Stimulated activated CD8-positive, alpha-beta memory T cell treated with anti-CD3 and anti-CD28 coated beads, Interleukin-7, amount 100 ng/mL, for 48 hours (primary cell): Measurements from ENCODE around the gene CLN6.
A peak's percentile ranks its signal among the peaks of the same experiment; 100 is the strongest.

ENCODE experiments used
- DNase-seq, 2 donors: peaks; one replicate each; pipeline ENCODE4 v3.0.0-alpha.2; 2020; ENCODE audit warnings: low read depth in 1 of 2; ENCODE audit errors: extremely low read depth in 1 of 2

Gene CLN6

DNA sequence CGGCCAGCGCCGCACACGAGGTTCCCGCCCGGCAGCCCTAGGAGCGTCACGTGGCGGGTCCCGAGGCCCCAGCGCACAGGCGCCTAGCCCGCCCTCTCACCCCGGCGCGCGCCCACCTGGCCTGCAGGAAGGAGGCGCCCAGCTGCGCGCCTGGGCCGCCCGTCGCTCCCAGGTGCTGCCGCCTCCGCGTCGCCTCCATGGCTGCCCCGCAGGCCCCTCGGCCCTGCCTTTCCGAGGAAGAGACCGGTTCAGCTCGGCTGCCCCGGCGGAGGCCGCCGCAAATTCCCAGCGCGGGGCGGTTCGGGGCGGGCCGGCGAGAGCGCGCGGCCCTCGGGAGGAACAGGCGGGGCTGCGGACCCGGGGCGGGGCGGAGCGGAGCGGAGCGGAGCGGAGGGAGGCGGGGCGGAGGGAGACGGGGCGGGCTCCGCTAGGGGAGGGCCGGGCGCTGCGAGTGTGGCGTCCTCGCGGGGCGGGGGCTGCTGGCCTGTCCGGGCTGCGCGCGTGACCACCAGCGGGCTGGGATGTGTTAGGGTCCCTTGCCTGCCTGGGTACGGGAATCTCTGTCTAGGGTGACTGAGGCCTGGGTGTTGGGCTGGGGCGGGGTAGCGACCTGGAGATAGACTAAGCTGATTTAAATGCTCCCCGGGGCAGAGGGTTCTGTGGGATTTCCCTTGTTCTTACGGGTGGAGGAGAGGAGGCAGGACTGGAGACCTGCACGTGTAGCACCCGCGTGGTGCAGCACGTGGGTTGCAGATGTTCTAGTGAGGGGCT is at the start of gene CLN6:
Gene CLN6 (minus strand): TSS at position 343 of the 771 bp plus-strand sequence. CDS start 144 bp downstream, at position 199.
- DNase-seq: peak; percentile 70 to 76

DNA sequence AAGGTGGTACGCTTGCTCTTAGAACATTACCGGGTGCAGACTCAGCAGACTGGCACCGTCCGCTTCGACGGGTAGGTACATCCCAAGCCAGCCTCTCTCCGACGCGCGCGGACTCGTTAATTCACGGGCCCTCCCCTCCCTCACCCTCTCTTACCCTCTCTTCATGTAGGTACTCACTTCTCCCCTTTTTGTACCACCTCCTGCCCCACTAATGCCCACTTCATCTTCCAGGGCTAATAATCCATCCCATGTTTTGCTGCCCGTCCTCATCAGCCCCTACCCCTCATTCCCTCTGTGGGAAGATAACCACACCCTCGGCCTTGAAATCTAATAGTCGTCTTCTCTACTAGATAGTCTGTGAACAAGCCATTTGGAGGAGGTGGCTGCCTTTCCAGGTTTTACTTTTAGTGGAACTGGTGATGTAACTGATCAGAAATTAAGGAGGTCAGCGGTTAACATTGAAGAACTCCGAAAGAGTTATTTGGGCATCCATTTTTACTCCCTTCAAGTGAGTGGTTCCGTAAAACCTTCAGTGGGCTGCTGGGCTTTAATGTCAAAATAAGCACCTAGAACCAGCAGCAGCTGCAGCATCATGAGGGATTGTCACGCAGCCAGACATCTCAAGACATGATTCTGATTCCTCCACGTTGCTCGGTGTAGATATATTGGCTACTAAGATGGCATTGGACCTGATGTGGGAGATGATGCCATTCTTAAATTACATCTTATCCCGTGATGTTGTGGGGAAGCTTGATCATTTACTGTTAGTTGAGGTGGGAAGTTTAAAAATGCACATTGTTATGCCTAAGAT is 49.3 kb upstream of the CLN6 start:
- no peak for DNase-seq

DNA sequence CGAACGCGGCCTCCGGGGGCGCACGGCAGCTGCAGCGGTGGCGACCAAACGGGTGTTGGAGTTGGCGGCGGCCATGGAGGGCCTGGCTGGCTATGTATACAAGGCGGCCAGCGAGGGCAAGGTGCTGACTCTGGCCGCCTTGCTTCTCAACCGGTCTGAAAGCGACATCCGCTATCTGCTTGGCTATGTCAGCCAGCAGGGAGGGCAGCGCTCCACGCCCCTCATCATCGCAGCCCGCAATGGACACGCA is 48.7 kb upstream of the CLN6 start:
- DNase-seq: peak in 1 of 2 donors; percentile 48

DNA sequence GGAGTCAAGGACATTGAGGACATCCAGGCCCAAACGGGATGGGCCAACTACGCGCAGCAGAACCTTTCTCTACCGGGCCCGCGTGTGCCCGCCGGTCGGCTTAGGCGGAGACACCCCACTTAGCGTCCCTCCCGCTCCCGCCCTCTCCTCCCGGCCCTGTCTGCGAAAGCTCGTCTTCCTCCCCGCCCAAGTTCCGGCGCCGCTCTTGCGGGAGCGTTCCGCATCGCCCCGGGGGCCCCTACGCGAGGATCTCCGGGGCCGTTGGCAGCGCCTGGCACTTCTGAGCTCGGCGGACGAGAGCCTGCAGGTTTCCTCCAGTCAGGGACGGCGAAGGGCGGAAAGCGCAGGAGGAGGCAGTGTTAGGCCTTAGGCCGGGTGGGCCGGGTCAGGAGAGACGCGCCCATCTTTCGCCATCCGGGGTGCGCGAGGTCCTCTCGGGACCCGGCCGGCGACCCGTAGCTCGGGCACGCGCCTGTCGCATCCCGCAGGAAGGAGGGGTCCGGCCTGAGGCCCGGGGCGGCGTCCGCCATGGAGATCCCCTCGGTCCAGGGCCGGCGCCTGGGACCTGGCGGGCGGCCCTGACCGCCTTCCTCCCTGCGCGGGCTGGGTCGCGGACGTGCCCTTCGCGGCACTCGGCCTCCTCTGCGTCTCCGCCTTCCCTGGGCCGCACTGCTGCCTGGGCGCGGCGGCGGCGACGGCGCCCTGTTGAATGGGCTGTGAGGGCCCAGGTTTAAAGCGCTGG is 48.2 kb upstream of the CLN6 start, which contains the start of gene FEM1B:
Gene FEM1B (plus strand): TSS at position 143 of the 742 bp plus-strand sequence. CDS start 673 bp downstream, outside the sequence.
- DNase-seq: peak; percentile 78 to 81

DNA sequence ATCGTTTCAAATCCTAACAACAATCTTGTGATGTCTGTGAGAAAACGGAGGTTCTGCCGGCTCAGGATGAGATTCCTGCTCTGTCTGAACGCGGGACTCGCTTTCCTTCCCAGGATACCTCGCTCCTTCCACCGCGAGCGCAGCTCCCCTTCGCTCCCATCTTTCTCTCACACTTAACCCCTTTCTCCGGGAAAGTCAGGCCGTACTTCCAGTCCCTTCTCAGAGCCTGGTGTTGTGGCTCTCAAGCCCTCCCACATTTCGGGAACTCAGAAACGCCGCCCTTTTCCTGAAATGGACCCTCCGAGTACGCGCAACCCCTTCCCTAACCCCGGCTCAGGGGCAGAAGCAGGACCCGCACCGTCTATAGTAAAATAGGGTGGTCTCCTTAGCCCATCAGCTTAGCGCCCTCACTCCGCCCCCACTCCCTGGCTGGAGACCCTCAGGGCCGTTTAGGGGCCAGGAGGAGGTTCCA is 47.6 kb upstream of the CLN6 start:
- no peak for DNase-seq

DNA sequence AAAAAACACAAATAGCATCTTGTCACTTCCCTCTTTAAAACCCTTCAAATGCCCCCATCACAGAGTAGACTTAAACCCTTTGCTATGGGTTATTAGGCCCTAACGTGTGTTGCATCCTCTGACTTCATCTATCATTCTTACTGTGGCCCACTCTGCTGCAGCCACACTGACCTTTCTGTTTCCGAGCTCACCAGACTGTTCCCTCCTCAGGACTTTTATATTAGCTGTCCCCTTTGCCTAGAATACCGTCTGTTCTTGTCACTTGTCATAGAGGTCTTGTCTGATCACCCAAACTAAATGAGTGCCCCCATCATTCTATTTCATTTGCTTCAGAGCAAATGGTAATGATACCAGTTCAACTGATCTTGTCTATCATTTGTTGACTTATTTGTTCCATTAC is 47.1 kb upstream of the CLN6 start:
- no peak for DNase-seq

DNA sequence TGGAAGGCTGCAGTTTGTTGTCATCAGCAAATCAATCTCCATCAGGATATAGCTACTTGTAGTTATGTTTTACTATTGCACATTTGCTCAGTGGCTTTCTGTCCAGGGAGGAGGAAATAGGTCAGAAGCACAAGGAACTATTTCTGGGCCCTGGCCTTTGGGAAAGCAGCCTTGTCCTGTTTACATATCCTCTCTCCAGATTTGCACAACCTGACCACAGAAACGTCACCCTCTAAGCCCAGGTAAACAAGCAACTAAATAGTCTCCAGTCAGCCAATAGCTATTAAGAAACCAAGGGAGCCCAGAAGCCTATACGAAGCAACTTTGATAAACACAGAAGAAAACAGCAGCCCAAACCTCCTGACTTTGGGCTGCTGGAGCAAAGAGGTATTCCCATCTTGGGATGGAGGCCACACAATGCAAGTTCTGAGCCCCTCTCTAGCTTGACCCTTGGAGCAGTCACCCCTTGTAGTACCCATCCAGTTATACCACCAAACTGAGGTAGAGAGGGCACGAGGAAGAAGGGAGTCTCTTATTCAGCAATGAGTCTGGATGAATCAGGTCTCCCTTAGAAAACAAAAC is 45.7 kb upstream of the CLN6 start:
- no peak for DNase-seq

DNA sequence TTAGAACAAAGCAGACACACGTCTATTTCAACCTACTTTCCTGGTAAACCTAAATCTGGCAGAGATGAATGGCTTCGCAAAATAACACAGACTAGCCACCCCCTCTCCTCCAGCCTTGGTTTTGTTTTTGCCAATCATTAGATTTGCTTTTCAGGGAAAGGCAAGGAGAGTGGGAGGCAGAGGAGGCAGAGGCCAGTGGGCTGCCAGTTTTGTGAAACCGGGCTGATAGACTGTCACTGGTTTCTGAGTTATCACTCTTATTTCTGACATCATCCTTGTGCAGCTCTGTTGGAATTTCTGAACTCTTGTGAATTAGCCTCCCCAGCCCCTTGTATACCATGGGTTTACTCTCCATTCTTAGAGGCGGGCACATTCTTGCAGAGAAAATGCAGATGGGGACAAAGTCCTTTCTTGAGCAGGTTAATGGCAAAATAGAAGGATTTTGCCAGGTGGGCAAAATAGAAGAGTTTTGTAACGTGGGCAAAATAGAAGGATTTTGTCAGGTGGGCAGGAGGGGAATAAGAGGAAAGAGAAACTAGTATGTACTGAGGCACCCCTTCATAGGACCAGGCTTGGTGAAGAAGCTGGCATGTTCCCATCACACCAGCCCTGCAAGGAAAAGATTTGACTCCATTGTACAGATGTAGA is 44.8 kb upstream of the CLN6 start:
- no peak for DNase-seq

DNA sequence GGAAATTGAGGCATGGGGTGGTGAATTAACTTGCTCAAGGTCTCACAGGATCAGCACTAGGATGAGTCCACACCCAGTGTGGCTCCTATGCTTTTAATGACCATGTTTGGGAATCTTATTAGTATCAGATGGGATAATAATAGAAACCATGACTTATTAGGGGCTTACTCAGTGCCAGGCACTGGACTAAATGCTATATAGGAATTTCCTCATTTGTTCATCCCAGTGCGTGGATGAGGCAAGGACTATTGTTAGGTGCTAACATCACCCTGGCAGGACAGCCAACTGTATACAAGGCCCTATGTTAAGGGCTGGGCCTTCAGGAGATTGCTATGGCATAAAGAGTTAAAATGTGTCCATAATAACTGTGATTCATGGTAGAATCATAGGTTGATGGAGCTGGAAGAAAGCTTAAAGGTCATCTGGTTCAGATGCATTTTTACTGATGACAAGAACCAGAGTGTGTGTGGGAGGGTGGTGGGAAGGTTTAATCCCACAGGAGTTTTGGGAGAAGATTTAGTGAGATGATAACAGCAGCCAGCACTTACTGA is 43.3 kb upstream of the CLN6 start:
- no peak for DNase-seq

DNA sequence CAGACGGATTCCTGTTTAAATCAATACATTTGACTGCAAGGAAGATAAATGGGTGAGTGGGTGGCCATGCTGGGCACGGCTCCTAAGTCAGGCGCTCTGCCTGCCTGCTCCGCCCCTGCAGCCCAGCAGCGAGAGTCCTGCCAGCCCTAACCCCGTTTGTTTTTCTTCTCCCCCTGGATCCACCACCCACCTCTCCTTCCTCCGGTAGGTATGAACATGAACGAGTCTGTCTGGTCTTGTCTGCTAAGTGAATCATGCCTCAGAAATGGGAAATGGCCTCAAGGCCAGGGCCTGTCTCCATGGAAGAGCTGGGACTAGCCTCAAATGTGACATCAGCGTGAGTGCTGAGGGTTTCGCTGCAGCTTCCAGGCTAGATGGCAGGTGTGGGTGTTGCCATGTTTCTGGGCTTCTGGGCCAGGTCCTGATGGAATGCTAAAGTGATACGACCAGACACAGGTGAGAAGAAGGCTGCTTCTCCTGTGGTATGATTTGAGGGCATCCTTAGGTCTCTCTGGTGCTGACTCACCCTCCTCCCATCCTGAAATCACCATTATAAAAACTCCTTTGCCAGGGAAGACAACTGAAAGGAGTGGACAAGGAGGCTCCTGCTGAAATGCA is 42.4 kb upstream of the CLN6 start:
- no peak for DNase-seq

DNA sequence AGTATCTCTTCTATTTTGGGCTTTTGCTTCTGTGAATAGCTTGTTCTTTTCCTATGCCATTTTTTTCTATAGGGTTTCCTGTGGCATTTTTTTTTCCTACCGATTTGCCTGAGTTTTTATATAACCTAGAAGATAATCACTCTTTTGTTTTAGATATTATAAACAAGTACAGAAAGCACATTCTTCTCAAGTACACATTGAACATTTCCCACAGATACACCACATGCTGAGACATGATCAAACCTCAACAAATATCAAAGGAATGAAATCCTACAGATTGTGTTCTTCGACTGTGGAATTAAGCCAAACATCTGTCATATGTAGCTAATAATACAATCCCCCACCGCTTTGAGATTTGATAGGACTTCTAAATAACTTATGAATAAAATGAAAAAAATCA is 38.9 kb upstream of the CLN6 start:
- DNase-seq: no peak

DNA sequence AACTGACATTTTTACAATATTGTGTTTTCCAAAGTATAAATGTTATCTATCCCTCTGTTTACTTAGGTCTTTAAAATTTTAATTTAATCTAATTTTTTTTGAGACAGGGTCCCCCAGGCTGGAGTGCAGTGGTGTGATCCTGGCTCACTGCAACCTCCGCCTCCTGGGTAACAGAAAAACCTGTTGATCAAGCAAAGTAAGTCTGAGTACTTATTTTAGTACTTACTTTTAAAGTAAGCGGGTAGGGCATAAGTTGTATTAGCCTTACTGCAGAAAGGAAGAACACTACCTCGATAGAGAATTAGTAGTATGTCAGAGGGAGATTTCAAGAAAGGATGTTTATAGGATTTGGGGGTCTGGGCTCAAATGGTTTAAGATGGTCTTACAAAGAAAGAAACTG is 36.1 kb upstream of the CLN6 start:
- no peak for DNase-seq

DNA sequence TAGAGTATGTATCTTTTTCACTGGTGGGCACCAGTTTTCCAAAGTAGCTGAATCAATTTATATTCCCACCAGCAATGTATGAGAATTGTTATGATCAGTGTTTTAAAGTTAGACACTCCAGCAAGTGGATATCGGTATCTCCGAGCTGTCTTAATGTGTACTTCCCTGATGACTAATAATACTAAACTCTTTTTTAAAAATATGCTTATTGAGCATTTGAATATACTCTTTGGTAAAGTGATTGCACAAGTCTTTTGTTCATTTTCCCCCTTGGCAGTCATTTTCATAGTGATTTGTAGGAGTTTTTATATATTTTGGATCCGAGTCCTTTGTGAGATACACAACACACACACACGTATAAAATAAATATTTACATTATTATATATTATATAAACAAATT is 35.6 kb upstream of the CLN6 start:
- DNase-seq: no peak

DNA sequence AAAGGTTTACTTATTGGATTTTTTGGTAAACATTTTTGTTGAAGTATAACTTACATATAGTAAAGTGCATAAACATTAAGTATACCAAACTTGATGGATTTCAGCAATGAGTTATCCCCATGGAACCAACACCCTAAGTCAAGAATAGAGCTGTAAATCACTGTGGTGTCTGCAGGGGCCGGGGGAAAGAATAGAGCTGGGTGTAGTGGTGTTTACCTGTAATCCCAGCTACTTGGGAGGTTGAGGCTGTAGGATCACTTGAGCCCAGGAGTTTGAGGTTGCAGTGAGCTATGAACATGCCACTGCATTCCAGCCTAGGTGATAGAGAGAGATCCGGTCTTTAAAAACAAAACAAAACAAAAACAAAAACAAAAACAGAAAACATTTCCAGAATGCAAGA is 34.8 kb upstream of the CLN6 start:
- DNase-seq: no peak

DNA sequence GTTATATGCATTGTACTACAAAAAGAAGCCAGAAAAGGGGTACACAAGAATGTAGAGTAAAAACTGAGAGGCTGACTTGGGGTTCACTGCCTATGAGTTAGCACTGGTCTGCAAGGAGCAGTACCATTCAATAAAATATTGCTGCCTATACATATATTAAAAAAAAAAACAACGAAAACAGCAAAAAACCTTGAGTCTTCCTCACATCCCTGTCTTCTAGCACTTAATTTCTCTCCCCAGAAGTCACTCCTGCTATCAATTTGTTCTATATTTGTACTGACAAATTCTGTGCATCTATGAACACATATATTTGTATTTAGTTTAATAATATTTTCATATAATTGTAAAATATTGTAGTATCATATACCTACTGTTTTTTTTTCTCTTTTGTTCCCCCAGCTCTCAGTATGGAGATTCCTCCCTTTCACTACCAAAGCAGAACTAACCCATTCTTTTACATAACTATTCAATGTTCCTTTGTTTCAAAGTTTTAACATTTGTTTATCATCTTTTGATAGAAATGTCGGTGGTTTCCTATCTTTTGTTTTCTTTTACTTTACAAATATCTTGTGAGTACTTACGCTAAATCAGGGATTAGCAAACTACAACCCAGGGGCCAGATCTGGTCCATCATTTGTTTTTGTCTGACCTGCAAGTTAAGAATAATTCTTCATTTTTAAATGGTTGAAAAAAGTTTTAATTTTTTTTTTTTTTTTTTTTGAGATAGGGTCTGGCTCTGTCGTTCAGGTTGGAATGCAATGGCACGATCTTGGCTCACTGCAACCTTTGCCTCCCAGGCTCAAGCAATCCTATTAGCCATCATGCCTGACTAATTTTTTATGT is 33.2 kb upstream of the CLN6 start:
- no peak for DNase-seq

DNA sequence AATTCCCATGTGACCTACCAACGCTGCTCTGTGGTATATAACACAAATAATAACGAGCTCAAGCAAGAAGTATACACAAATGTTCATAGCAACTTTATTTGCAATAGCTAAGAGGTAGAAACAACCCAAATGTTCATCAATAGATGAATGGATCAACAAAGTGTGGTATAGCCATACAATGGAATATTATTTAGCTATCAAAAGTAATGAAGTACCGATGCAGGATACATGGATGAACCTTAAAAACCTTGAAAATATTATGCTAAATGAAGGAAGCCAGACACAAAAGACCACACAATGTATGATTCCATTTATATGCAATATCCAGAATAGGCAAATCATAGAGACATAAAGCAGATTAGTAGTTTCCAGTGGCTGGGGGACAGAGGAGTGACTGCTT is 32.5 kb upstream of the CLN6 start:
- DNase-seq: no peak

DNA sequence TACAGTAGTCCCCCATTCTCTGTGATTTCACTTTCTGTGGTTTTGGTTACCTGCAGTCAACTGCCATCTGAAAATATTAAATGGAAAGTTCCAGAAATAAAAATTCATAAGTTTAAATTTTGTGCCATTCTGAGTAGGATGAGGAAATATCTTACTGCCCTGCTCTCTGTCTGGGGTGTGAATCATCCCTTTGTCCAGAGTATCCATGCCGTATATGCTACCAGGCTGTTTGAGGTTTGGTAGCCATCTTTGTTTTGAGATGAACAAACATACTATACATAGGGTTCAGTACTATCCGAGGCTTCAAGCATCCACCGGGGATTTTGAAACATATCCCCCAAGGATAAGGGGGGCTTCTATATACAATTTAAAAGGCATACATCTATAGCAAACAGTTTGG is 31.7 kb upstream of the CLN6 start:
- DNase-seq: no peak

DNA sequence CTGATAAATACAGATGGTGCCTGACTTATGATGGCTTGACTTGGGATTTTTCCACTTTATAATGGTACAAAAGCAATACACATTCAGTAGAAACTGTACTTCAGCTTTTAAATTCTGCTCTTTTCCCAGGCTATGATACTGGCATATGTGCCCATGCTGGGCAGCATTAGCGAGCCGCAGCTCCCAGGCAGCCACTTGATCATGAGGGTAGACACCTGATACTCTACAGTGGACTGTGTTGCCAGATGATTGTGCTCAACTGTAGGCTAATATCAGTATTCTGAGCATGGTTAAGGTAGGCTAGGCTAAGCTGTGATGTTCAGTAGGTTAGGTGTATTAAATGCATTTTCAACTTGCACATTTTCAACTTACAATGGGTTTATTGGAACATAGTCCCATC is 30.4 kb upstream of the CLN6 start:
- DNase-seq: no peak

DNA sequence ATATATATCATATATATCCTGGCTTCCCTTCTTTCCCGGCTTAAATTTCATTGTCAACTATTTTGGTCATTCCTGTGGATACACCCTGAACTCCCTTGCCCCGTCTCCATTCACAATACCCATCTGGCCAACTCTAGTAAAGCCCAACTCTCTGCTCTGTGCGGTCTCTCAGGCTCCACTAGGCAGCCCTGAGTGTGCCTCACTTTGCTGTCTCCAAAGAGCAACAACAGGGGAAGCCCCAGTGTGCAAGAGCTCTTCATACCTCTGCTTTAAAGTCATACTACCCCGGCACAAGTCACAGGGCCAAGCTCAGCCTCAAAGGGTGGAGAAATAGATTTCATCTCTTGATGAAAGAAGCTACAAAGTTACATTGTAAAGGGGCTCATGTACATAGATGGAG is 29.2 kb upstream of the CLN6 start:
- no peak for DNase-seq
